GM19351 (cell line): ENCODE data around the gene NRBP1.

Experiments
- ATAC-seq: cut with Tn5 transposase; IDR thresholded peaks from one replicate; pipeline ENCODE4 v1.9.1; 2021; ENCODE audit warnings: mild to moderate bottlenecking, moderate library complexity; ENCODE audit not compliant: unreplicated experiment

Gene NRBP1

GRCh38 chr2:27489498-27490397 is 61.3 kb downstream of the NRBP1 start, which contains the start of gene IFT172:
IFT172 (minus strand) TSS chr2:27489743; CDS start chr2:27489653, 90 bp downstream.
- ATAC-seq = peak; percentile 96
